ENCODE measurements around the gene CABYR. TPM values are rescaled to one million over a fixed set of nuclear protein-coding genes. Genes with fewer than 3 reads are reported as not detected.

The CABYR gene
- total RNA-seq, 4 donors from 2014 or later: 1.9 to 5.3 (median 2.4) TPM

- no peak for ATAC-seq (ENCODE audit: low FRiP score)
- TF ChIP-seq CTCF (IDR thresholded peaks at IDR 0.05): no peak
- no peak for DNase-seq (ENCODE audit: low spot score)
These were observed 23.8 kb upstream of the CABYR start for GRCh38 chr18:24114924-24115549.

GRCh38 chr18:24115628-24116027, 23.2 kb upstream of the CABYR start:
- no peak for DNase-seq (ENCODE audit: low spot score)
- no peak for ATAC-seq (ENCODE audit: low FRiP score)
- no peak for TF ChIP-seq CTCF (IDR thresholded peaks at IDR 0.05)

GRCh38 chr18:24118750-24119577, 19.9 kb upstream of the CABYR start:
- TF ChIP-seq CTCF (IDR thresholded peaks at IDR 0.05): peak in 2 of 3 donors; percentile 13 to 61
- DNase-seq (ENCODE audit: low spot score): peak; percentile 59
- peak; percentile 66 for ATAC-seq (ENCODE audit: low FRiP score)

DNA sequence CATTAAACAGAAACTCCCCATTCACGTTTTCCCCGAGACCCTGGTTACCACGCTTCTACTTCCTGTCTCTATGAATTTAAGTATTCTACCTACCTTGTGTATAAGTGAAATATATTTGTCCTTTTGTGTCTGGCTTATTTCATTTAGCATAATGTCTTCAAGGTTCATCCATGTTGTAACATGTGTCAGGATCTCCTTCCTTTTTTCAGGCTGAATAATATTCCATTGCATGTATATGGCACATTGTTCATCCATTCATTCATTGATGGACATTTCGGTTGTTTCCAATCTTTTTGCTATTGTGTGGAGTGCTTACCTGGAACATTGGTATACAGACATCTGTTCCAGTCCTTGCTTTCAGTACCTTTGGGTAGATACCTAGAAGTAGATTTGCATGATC, 18.2 kb upstream of the CABYR start:
- no peak for TF ChIP-seq CTCF (IDR thresholded peaks at IDR 0.05)
- DNase-seq (ENCODE audit: low spot score) (no peak), ATAC-seq (ENCODE audit: low FRiP score) (no peak)

DNA sequence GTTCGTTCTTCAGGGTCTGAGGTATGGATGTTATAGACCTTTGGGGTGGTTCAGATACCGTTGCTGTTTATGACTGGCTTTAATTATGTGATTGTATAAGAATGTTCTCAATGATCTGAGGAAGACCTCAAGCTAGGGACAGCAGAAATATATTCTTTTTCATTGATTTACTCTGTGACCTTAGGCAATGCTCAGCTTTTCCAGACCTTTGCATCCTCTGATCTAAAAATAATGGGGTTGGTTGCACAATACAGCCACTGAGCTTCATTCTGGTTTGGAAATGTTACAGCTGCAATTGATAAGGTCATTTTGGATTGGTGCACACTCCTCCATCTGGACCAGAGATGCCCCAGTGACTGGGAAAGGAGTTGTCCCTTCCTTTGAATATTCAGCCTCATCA, 17.2 kb upstream of the CABYR start:
- no peak for TF ChIP-seq CTCF (IDR thresholded peaks at IDR 0.05)
- ATAC-seq (ENCODE audit: low FRiP score) (no peak), DNase-seq (ENCODE audit: low spot score) (no peak)

- DNase-seq (ENCODE audit: low spot score) (no peak), ATAC-seq (ENCODE audit: low FRiP score) (no peak)
- TF ChIP-seq CTCF (IDR thresholded peaks at IDR 0.05): no peak
These were observed 12.5 kb upstream of the CABYR start for GRCh38 chr18:24126155-24126961.
